CD14-positive monocyte (primary cell): ENCODE data around the gene MYL11. TPM values are rescaled to one million over a fixed set of nuclear protein-coding genes. Genes with fewer than 3 reads are reported as not detected.

Experiments used
- DNase-seq, 3 donors: peaks; one replicate each; pipeline ENCODE4 v3.0.0-alpha.2; 2011 to 2022
- H2AFZ ChIP-seq: 2 replicates; pipeline ENCODE4 v1.6.0; 2012; ENCODE audit warnings: mild to moderate bottlenecking, low read depth, low read length, inconsistent platforms; ENCODE audit not compliant: insufficient read depth, poor library complexity, severe bottlenecking
- H3K27ac ChIP-seq, 2 donors: 1 replicate in 1 of 2; 2 replicates in 1 of 2; pipeline ENCODE4 v1.5.1; 2012 to 2013; ENCODE audit warnings: low read length in 2 of 2, control low read depth in 1 of 2, inconsistent platforms in 1 of 2, low read depth in 1 of 2, mild to moderate bottlenecking in 1 of 2
- H3K27me3 ChIP-seq, 2 donors: one replicate each; pipeline versions ENCODE4 v1.6.0 to v1.6.1; 2011 to 2013; ENCODE audit warnings: low read length in 2 of 2; ENCODE audit not compliant: control insufficient read depth in 2 of 2, insufficient read depth in 2 of 2
- H3K36me3 ChIP-seq, 2 donors: replicated peaks in 1 of 2; 1 replicate in 1 of 2; 2 replicates in 1 of 2; pipeline versions ENCODE4 v1.5.1 to v1.6.1; 2012 to 2013; ENCODE audit warnings: low read length in 2 of 2, control low read depth in 1 of 2, inconsistent platforms in 1 of 2, mild to moderate bottlenecking in 1 of 2; ENCODE audit not compliant: insufficient read depth in 2 of 2, control insufficient read depth in 1 of 2
- H3K4me1 ChIP-seq, 2 donors: 1 replicate in 1 of 2; 2 replicates in 1 of 2; pipeline versions ENCODE4 v1.5.1 to v1.6.1; 2012 to 2013; ENCODE audit warnings: low read length in 2 of 2, control low read depth in 1 of 2, inconsistent platforms in 1 of 2, mild to moderate bottlenecking in 1 of 2, moderate library complexity in 1 of 2; ENCODE audit not compliant: insufficient read depth in 2 of 2, control insufficient read depth in 1 of 2
- H3K4me2 ChIP-seq: replicated peaks from 2 replicates; pipeline ENCODE3; 2012; ENCODE audit warnings: low read length, moderate library complexity, mild to moderate bottlenecking; ENCODE audit not compliant: poor library complexity, severe bottlenecking; ENCODE audit errors: extremely low read depth
- H3K4me3 ChIP-seq, 3 experiments: fragments of 200-600 bp in 1 of 3; sonication (generic) in 1 of 3; replicated peaks in 1 of 3; 1 replicate in 2 of 3; 2 replicates in 1 of 3; pipeline ENCODE4 v1.5.1; 2011 to 2013; ENCODE audit warnings: low read length in 3 of 3, mild to moderate bottlenecking in 3 of 3, control low read depth in 2 of 3, low read depth in 2 of 3, inconsistent platforms in 1 of 3, moderate library complexity in 1 of 3
- H3K79me2 ChIP-seq: 2 replicates; pipeline ENCODE4 v1.6.0; 2012; ENCODE audit warnings: mild to moderate bottlenecking, control low read depth, inconsistent platforms, low read length, moderate library complexity; ENCODE audit not compliant: insufficient read depth
- H3K9ac ChIP-seq: 2 replicates; pipeline ENCODE4 v1.6.0; 2017; ENCODE audit warnings: low read length, mild to moderate bottlenecking; ENCODE audit not compliant: insufficient read depth, poor library complexity, severe bottlenecking
- H3K9me3 ChIP-seq, 2 donors: replicated peaks in 1 of 2; 1 replicate in 1 of 2; 2 replicates in 1 of 2; pipeline versions ENCODE4 v1.5.1 to v1.6.1; 2012 to 2013; ENCODE audit warnings: low read length in 2 of 2, control low read depth in 1 of 2; ENCODE audit not compliant: control insufficient read depth in 1 of 2, insufficient read depth in 1 of 2
- H4K20me1 ChIP-seq: 2 replicates; pipeline ENCODE4 v1.6.0; 2012; ENCODE audit warnings: mild to moderate bottlenecking, low read length, control low read depth, moderate library complexity; ENCODE audit not compliant: insufficient read depth
- H3K27ac Mint-ChIP-seq, 7 donors: one replicate each; pipeline ENCODE4 v1.8.0; 2020; ENCODE audit warnings: mild to moderate bottlenecking in 7 of 7, mixed read lengths in 7 of 7, moderate library complexity in 6 of 7, inconsistent platforms in 2 of 7
- H3K27me3 Mint-ChIP-seq, 3 donors: one replicate each; pipeline ENCODE4 v1.8.0; 2021 to 2022; ENCODE audit warnings: low read depth in 3 of 3, mild to moderate bottlenecking in 3 of 3, mixed read lengths in 3 of 3, moderate library complexity in 3 of 3, inconsistent platforms in 1 of 3
- H3K36me3 Mint-ChIP-seq, 2 donors: one replicate each; pipeline ENCODE4 v1.8.0; 2020; ENCODE audit warnings: mixed read lengths in 2 of 2, inconsistent platforms in 1 of 2, mild to moderate bottlenecking in 1 of 2
- H3K4me1 Mint-ChIP-seq: one replicate; pipeline ENCODE4 v1.8.0; 2020; ENCODE audit warnings: mild to moderate bottlenecking, mixed read lengths
- H3K4me3 Mint-ChIP-seq, 2 donors: one replicate each; pipeline ENCODE4 v1.8.0; 2020; ENCODE audit warnings: mild to moderate bottlenecking in 2 of 2, mixed read lengths in 2 of 2, moderate library complexity in 1 of 2
- H3K9me3 Mint-ChIP-seq, 7 donors: one replicate each; pipeline ENCODE4 v1.8.0; 2020 to 2022; ENCODE audit warnings: mixed read lengths in 7 of 7, mild to moderate bottlenecking in 6 of 7, moderate library complexity in 6 of 7, inconsistent platforms in 2 of 7
- CTCF ChIP-seq: fragments of 200-600 bp; IDR thresholded peaks from one replicate; pipeline ENCODE4 v1.8.0; 2022; ENCODE audit warnings: antibody characterized with exemption, mild to moderate bottlenecking
- WGBS: methylation state at CpG from one replicate; pipeline ENCODE4 v1.1.5; 2013; ENCODE audit warnings: missing lambda C conversion rate; ENCODE audit not compliant: insufficient coverage; 5-methylcytosine and 5-hydroxymethylcytosine counted together
- intact Hi-C, 2 donors: fragments of 100-400 bp; cut with micrococcal nuclease; formaldehyde crosslinking; loops; one replicate each; pipeline versions ENCODE4 v1.15.0 to v1.15.1; 2023
- polyA plus RNA-seq, 3 donors: library from polyadenylated mRNA; depleted of rRNA in 1 of 3; unstranded in 2 of 3; stranded (reverse) in 1 of 3; fragments of 300-500 nt in 2 of 3; fragments of >200 nt in 1 of 3; fragmentation: Illumina TruSeq in 2 of 3; gene quantifications; 1 replicate in 2 of 3; 2 replicates in 1 of 3; pipeline ENCODE4 v1.2.3, GENCODE V29; 2012 to 2021

The MYL11 gene
- polyA plus RNA-seq, 3 donors = 1.6 to 1.9 TPM; not detected in 1

GRCh38 chr16:30397056-30397455 lies 22.5 kb downstream of the MYL11 start:
- DNase-seq = no peak
- intact Hi-C loops = no loop called here

GRCh38 chr16:30397776-30398660 lies 23.4 kb downstream of the MYL11 start:
- H4K20me1 ChIP-seq = no peaks in the 10 kb centered on the region
- H3K36me3 Mint-ChIP-seq = peaks cover 5 to 13% of the 10 kb centered on the region in 2 donors
- H3K27ac ChIP-seq = no peak overlapping the region
- peaks cover 40% of the 10 kb centered on the region for H3K4me1 Mint-ChIP-seq
- no peaks in the 10 kb centered on the region for H3K36me3 ChIP-seq
- no peak overlapping the region for H3K9ac ChIP-seq
- peaks cover 5 to 25% (median 14%) of the 10 kb centered on the region in 3 donors for H3K27me3 Mint-ChIP-seq
- no peak overlapping the region for H3K4me3 Mint-ChIP-seq
- H3K4me1 ChIP-seq = peaks cover 21 to 34% of the 10 kb centered on the region in 2 donors
- no peaks in the 10 kb centered on the region for H3K79me2 ChIP-seq
- intact Hi-C loops = no loop called here
- H3K4me2 ChIP-seq = no peak overlapping the region
- TF ChIP-seq CTCF = no peak
- no peaks in the 10 kb centered on the region for H3K9me3 ChIP-seq
- no peaks in the 10 kb centered on the region for H3K27me3 ChIP-seq
- 95% methylated on average over 39 of the region's 42 CpGs for WGBS
- no peak overlapping the region for H3K27ac Mint-ChIP-seq
- DNase-seq = no peak
- H3K9me3 Mint-ChIP-seq = no peaks in the 10 kb centered on the region
- H3K4me3 ChIP-seq = no peak overlapping the region
- H2AFZ ChIP-seq = no peak overlapping the region

More at GRCh38 chr16:30397056-30397455, 22.5 kb downstream of the MYL11 start:
- TF ChIP-seq CTCF = no peak
- Histone ChIP-seq H3K4me2 (no peak overlapping the region), H3K9ac (no peak overlapping the region), H3K79me2 (no peaks in the 10 kb centered on the region), H2AFZ (no peak overlapping the region), H4K20me1 (no peaks in the 10 kb centered on the region), H3K9me3 (no peaks in the 10 kb centered on the region), H3K27me3 (no peaks in the 10 kb centered on the region), H3K36me3 (no peaks in the 10 kb centered on the region), H3K27ac (no peak overlapping the region), H3K4me3 (no peak overlapping the region), H3K4me1 (peaks cover 21 to 31% of the 10 kb centered on the region in 2 donors)
- Mint-ChIP-seq H3K4me1 (peaks cover 37% of the 10 kb centered on the region), H3K36me3 (peaks cover 5 to 13% of the 10 kb centered on the region in 2 donors), H3K4me3 (no peak overlapping the region), H3K27ac (no peak overlapping the region), H3K9me3 (no peaks in the 10 kb centered on the region), H3K27me3 (peaks cover 7 to 26% (median 11%) of the 10 kb centered on the region in 3 donors)
- WGBS = 89% methylated on average over 1 of the region's 4 CpGs
